ENCODE measurements around the gene ARHGAP18. TPM values are rescaled to one million over a fixed set of nuclear protein-coding genes. Genes with fewer than 3 reads are reported as not detected.

Gene ARHGAP18
- total RNA-seq, 1 experiment from 2014 or later = 2.4 TPM

DNA sequence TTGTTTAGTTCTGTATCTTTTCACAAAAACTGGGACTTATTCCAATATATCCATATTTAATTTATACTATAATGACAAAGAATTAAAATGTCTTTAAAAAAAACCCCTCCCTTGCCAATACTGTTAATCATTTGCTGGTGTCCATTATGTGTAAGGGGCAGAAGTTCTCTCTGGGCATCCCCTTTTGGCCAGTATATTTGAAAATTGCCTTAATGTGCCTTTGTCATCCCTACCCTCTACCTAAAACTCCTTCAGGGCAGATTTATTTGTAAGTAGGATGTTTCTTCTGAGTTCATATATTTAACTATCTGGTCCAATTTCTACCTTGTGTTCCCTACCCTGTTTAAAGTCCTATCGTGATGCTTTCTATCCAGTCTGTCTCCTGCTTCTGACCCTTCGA, 62.9 kb downstream of the ARHGAP18 start:
- no peaks in the 10 kb centered on the region for H3K27me3 Mint-ChIP-seq (ENCODE audit: low read depth)
- Histone ChIP-seq H4K8ac (replicated peaks; ENCODE audit: insufficient read length, low read depth, low read length) (no peak overlapping the region), H4K20me1 (ENCODE audit: control insufficient read depth, insufficient read depth, insufficient read length) (no peaks in the 10 kb centered on the region), H3K27ac (ENCODE audit: insufficient read length, low read depth, low read length) (no peak overlapping the region), H3K9me3 (ENCODE audit: control insufficient read depth, low read depth, low read length) (no peaks in the 10 kb centered on the region), H3K79me2 (ENCODE audit: insufficient read depth, low read length) (no peaks in the 10 kb centered on the region), H3K9ac (ENCODE audit: extremely low read depth, insufficient read length, low read length) (no peak overlapping the region), H4K91ac (ENCODE audit: insufficient read length, low read depth, low read length) (no peak overlapping the region), H3K4ac (ENCODE audit: low read depth, low read length) (no peak overlapping the region), H2BK12ac (ENCODE audit: insufficient read length, low read depth, low read length) (no peak overlapping the region), H3K4me2 (ENCODE audit: insufficient read depth, insufficient read length, low read length) (no peak overlapping the region), H3K4me1 (ENCODE audit: insufficient read depth, low read length) (peaks cover 6% of the 10 kb centered on the region; the same call in 1 of the 2 replicates), H2AK5ac (ENCODE audit: insufficient read length, low read length) (no peak overlapping the region), H2AFZ (ENCODE audit: low read length) (no peak overlapping the region), H3K14ac (ENCODE audit: insufficient read depth, low read length) (no peak overlapping the region), H3K23ac (ENCODE audit: insufficient read length, low read depth, low read length) (no peak overlapping the region), H2BK15ac (ENCODE audit: low read depth, low read length) (no peak overlapping the region), H3K79me1 (ENCODE audit: insufficient read depth, low read depth, low read length, poor library complexity, severe bottlenecking) (no peaks in the 10 kb centered on the region), H3K23me2 (ENCODE audit: insufficient read length, low read depth, low read length, poor library complexity, severe bottlenecking) (no peaks in the 10 kb centered on the region), H2BK5ac (ENCODE audit: insufficient read length, low read length) (no peak overlapping the region), H3T11ph (ENCODE audit: low read length) (no peak overlapping the region), H3K56ac (ENCODE audit: insufficient read length, low read depth, low read length) (no peak overlapping the region), H4K5ac (ENCODE audit: insufficient read length, low read depth, low read length) (no peak overlapping the region), H3K18ac (ENCODE audit: insufficient read length, low read depth, low read length) (no peak overlapping the region), H3K27me3 (ENCODE audit: insufficient read depth, low read length) (no peaks in the 10 kb centered on the region), H2BK20ac (ENCODE audit: low read depth, low read length, poor library complexity, severe bottlenecking) (no peak overlapping the region), H2BK120ac (ENCODE audit: low read depth, low read length, poor library complexity, severe bottlenecking) (no peak overlapping the region)
- no peak overlapping the region for H3K27ac Mint-ChIP-seq
- no peak for TF ChIP-seq CTCF (conservative IDR thresholded peaks at IDR 0.05)
- H3K4me3 Mint-ChIP-seq = no peak overlapping the region
- H3K9me3 Mint-ChIP-seq = no peaks in the 10 kb centered on the region
- H3K4me1 Mint-ChIP-seq = peaks cover 16 to 27% of the 10 kb centered on the region in 2 experiments
- no CpG with 5 or more reads among the region's 2 CpGs for WGBS (ENCODE audit: extremely low coverage, insufficient read length, low lambda C conversion rate)
- DNase-seq = no peak
- H3K36me3 Mint-ChIP-seq (ENCODE audit: insufficient read depth in 1 of 3, low read depth in 3 of 3) = no peaks in the 10 kb centered on the region
